Pulmonary artery endothelial cell (primary cell): ENCODE results near the gene TPBG. TPM values are rescaled to one million over a fixed set of nuclear protein-coding genes. Genes with fewer than 3 reads are reported as not detected.
"Not testable (repeated sequence)": the region's sequence is repeated elsewhere in the genome, so short reads cannot be mapped to it uniquely, and the experiment has no call there.

Experiments used
- DNase-seq: peaks from one replicate; pipeline ENCODE4 v3.0.0-alpha.2; 2011; ENCODE audit warnings: low read depth, low spot score
- total RNA-seq: library from RNA; depleted of rRNA; stranded (reverse); fragments of >200 nt; gene quantifications from 2 replicates; pipeline ENCODE4 v1.2.3, GENCODE V29; 2014

Gene TPBG
- total RNA-seq, 1 donor from 2014 or later = 9.0 TPM

DNA sequence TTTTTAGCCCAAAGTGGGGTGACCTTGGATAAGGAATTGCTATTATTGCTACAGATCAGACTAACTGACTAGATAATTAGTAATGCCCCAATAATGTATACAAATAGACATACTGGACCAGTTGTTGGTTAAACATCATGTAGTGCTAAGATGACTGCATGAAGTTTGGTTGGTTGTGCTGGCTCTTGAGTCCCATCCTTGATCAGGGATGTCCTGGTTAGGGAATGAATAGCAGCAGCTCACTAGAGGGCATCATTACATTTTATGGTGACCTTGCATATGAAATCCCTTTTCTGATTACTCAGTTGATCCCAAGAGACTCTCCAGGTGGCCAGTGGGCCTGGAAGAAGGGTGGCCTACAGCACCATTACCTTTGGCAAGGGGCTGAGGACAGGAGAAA is 10.9 kb downstream of the TPBG start:
- no peak for DNase-seq

GRCh38 chr6:82376636-82377035 is 13.0 kb downstream of the TPBG start:
- DNase-seq = no peak

DNA sequence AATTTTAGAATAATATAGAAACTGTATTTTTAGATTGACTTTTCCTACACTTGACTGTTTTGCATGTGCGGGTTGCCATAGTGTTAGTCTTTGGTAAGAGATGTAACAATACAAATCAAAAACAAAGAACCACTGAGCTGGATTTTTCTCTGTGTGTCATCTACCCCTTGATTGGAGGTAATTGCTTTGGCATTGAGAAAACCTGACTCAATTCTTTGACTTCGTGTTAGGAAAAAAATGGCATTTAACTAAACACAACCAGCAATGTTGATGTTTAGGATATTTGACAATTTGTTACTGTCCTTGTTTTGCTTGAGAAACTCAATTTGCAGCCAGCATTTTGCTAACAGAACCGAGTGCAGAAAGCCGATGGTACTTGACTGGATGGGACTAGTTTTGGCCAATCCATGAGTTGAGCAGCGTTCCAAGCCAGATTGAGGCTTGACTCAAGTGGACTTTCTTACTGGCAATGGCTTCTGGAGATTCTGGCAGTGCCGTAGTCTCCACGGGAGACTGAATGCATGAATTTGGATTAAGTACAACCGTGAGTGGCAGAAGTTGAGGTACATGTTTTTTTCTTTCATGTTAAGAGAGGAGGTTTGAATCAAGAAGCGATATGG is 17.1 kb downstream of the TPBG start:
- no peak for DNase-seq

DNA sequence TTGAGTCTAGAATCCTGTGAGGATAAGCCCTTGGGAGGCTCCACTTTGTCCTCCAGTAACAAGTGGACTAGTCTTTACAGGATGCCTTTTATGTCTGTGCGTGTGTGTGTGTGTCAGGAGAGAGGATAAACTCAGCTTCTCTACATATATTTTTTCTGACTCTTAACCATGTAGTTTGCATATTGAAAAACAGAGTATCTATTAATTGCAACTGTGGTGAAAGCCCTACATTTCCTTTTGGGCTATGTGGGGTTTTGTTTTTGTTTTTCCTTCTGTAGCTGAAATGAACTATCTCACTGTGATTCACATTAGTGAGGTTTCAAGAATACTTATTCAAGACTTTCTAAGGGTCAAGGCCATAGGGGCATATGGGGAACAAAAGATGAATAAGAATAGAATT is 17.7 kb downstream of the TPBG start:
- no peak for DNase-seq

DNA sequence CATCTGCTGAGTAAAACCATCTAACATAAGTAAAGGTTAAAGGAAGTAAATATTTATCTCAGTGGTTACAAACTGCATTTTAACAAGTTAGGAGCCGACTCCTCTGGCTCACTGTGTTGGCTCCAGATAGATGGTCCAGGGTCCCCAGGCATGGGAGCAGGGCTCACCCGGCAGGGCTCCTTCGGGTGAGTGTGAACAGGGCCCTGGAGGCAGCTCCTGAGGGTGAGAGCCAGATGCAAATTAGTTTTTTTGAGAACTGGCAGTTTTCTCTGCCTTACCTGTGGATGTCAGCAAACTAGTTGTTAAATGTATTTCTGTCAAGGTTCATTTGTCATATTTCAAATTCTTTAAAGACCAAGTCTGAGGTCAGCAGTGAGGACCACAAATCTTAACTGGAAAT is 21.5 kb downstream of the TPBG start:
- no peak for DNase-seq

- DNase-seq = no peak
These were observed 21.9 kb downstream of the TPBG start for GRCh38 chr6:82385546-82385945.

DNA sequence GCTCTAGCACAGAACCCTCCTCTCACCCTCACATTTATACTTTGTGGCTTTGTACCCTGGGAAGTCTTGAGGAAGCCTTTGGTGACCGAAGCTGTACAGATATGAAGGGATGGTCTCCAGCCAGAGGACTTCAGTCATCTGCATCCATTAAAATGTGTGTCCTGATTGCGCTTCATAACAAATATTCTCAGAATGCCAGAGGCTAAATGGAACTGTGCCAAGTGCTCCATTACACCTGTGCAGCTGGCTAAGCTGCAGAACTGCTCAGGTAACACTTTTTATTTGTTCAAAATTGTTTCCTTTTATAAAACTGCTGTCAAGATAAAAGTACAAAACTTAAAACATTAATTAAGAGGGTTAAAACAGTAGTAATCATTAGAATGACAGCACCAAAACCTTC is 22.3 kb downstream of the TPBG start:
- DNase-seq = no peak

DNA sequence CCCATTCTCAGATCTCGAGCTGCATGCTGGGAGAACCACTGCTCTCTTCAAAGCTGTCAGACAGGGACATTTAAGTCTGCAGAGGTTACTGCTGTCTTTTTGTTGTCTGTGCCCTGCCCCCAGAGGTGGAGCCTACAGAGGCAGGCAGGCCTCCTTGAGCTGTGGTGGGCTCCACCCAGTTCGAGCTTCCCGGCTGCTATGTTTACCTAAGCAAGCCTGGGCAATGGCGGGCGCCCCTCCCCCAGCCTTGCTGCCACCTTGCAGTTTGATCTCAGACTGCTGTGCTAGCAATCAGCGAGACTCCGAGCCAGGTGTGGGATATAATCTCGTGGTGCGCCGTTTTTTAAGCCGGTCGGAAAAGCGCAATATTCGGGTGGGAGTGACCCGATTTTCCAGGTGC is 31.2 kb downstream of the TPBG start:
- DNase-seq = not testable (repeated sequence)

- DNase-seq = no peak
These were observed 33.5 kb downstream of the TPBG start for GRCh38 chr6:82396964-82397751.

- no peak for DNase-seq
These were observed 34.5 kb downstream of the TPBG start for GRCh38 chr6:82397962-82398692.

- no peak for DNase-seq
These were observed 45.4 kb downstream of the TPBG start for GRCh38 chr6:82408952-82409431.

DNA sequence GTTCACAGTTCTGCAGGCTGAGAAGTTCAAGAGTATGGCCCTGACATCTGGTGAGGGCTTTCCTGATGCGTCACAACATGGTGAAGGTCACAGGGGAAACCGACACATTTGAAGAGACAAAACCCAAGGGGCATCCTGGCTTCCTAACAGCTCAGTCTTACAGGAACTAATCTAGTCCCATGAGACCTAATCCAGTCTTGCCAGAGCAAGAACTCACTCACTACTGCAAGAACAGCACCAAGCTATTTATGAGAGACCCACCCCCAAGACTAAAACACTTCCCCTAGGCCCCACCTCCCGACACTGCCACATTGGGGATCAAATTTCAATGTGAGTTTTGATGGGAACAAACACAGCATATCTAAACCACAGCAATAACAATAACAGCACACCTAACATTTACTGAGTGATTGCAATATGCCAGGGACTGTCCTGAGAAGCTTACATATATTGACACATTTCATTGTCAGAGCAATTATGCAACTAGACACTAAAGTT is 46.6 kb downstream of the TPBG start:
- DNase-seq = no peak

DNA sequence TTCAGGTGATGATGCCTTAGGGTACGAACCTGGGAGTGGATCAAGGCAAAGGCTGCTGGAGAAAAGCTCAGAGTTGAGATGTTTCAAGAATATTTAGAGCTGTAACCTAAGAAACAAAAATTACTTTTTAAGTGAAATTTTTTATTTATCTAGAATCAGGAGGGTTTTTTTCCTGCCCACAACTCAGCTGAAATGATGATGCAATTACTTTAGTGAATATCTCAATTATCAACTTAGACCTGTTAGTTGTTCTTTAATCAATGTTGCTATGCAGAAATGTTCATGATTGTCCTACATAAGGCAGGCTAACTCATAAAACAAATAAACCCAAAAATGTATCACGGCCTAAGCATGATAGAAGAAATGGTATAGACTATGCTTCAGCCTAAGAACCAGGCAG is 50.3 kb downstream of the TPBG start:
- DNase-seq = no peak

DNA sequence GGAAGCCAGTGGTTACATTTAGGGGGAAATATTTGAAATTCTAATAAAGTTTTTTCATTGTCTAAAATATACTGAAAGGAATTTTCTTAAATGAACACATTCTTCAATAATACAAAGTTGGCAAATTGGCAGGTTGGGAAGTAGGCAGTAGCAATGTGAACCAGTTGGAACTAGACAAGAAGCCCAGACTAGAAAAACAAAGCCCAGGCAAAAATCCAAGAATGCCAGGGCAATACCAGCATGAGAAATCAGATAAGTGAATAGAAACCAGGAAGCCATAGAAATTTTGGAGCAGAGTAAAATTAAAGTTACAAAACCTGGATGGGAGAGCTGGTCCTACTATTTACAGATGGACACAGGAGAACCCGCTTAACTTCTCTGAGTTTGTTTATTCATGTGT is 52.2 kb downstream of the TPBG start:
- DNase-seq = no peak

DNA sequence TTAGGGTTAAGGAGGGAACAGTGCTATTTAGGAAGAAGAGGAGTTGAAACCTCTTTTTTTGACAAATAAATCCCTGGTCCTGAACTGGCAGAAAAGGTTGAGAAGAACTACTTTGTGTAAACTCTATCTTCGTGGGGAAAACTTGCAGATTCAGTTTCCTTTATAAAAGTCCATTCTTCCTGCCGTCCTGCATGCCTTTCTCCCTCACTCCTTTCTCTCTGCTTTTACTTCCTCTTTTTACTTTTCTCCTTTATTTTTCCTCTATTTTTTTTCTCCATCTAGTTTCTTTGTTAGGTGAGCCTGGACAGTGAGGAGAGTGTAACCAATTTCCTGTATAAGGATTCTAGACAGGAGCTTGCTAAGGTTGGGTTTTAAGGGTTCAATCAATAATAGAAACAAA is 52.7 kb downstream of the TPBG start:
- no peak for DNase-seq

Other genes with a start within 250 kb of the TPBG start
- 41.8 and 44.8 TPM in 2 replicates for gene IBTK, start 116.1 kb upstream of the TPBG start, total RNA-seq